Measurements from ENCODE around the gene WIPI1.
"Not testable (repeated sequence)": the region's sequence is repeated elsewhere in the genome, so short reads cannot be mapped to it uniquely, and the experiment has no call there.

WIPI1 gene, protein sequence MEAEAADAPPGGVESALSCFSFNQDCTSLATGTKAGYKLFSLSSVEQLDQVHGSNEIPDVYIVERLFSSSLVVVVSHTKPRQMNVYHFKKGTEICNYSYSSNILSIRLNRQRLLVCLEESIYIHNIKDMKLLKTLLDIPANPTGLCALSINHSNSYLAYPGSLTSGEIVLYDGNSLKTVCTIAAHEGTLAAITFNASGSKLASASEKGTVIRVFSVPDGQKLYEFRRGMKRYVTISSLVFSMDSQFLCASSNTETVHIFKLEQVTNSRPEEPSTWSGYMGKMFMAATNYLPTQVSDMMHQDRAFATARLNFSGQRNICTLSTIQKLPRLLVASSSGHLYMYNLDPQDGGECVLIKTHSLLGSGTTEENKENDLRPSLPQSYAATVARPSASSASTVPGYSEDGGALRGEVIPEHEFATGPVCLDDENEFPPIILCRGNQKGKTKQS

DNA sequence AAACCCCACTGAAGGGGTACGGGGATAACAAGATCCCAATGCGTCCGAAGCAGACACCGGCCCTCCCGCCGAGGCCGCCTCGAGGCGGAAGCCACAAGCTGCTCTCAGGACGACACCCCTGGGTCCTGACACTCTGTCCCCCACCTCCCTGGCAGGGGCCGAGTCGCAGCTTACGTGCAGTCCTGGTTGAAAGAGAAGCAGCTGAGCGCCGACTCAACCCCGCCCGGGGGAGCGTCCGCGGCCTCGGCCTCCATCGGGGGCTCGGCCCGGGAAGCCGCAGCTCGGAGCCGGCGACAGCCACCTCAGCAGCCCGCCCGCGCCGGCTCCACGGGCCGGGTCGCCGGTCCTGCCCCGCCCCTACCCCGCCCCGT, at the start of gene WIPI1:
WIPI1 (minus strand) TSS at position 329 of the 371 bp plus-strand sequence; CDS start at position 254, 75 bp downstream.
- DNase-seq: peak in 1 of 2 experiments; percentile 68

DNA sequence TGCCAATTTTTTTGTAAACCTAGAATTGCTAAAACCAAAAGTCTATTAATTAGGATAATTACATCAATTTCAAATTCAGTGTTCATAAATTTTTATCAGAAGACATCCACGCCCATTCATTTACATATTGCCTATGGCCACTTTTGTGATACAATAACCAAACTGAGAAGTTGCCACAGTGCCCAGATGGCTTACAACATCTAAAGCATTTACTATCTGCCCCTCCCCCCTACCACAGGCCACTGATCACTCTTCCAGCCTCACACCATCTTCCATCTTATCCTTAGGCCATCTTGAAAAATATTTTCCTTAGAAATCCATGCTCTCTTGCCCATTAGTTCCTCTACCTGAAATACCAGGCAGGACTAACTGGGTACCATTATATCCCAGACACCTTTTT, 48.7 kb upstream of the WIPI1 start:
- no peak for DNase-seq

DNA sequence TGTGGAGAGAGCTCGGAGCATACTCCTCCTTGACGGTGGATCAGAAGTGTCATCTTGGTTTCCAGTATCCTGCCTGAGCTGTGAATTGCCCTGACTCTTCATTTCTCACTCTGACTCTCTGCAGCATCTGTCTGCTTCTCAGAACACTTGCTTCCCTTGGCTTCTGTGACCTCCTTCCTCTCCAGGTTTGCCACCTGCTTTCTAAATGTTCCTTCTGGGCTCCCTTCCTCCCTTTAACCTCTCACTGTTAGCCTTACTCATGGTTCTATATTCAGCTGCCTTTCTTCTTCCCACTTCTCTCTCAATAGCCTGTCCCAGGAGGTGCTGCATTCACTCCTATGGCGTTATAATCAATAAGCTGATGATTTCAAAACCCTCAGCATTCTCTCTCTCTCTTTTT, 43.8 kb upstream of the WIPI1 start:
- DNase-seq: no peak

DNA sequence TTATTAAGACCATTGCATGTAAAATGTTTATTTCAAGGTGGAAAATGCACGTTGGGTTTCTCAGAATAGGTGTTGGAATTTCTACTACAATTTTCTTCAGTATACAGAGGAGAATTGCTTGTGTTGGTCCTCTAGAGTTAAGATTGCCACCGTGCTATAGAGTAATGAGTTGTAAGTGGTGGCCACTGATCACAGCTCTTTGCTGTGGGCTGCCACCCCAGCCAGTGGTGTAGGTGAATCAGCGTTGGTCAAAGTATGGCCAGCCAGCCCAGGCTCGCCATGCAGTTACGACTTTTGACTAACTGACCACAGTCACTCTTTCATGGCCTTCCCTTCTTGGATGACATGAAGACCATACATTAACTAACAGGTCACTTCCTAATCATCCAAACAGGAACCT, 42.3 kb upstream of the WIPI1 start:
- no peak for DNase-seq

DNA sequence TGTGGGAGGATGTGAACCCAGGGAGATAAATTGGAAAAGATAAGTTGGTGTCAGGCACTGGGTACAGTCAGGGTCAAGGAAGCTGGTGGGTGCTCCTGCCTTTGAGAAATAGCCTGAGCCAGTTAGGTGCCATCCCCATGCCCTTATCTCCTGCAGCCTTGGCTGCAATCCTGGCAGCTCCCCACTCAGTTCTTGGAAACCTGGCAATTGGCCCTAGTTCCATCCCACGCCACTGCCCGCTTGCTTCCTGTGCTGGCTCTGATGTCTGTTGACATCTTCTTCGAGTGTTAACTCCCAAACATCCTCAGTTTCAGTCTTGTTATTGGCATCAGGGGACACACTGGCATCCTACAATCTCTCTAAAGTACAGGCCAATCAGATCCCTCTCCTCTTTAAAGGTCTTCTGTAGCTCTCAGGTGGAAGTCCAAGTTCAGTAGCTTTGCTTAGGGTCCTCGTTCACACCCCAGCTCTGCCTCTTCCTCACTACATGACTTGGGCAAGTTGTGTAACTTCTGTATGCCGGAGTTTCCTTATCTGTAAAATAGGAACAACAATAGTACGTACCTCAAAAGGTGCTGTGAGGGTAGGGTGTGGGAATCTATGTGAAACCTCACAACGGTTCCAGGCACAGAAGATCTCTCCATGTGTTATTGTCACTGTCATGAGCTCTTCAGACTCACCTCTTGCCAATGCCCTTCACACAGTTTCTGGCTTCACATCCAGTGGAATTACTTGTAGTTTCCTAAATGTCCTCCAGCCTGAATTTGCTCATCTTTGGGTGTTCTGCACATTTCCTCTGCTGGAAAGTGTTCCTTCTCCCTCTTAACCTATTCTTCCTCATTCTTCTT, 41.4 kb upstream of the WIPI1 start:
- no peak for DNase-seq

DNA sequence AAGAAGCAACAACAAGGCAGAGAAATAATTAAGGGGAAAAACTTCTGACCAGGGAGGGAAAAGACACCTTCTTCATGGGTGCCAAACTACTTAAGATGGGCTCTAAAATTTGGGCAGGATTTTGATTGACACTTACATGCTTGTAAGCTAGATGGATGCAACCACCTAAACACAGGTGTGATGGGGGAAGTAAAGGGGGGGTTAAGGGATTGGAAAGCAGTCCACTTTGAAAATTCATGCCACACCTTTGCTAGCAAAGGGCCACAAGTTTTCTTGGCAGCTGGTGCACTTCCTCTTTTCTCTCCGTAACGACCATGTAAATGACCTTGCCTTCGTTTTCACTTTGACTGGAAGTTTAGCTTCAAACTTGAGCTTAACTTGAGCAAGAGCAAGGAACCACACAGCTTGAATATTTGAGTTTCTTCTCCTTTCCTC, 40.6 kb upstream of the WIPI1 start:
- no peak for DNase-seq

DNA sequence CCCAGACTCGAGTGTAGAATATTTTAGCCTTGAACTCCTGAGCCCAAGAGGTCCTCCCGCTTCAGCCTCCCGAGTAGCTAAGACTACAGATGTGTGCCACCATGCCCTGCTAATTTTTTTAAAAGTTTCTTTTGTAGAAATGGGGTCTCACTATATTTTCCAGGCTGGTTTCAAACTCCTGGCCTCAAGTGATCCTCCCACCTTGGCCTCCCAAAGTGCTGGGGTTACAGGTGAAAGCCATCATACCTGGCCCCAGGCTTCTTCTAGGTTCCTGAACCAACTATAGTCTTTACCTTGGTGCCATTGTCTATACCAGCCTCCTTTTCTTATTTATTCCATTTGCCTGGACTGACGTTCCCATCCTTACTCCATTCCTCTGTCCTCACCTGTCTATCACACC, 37.8 kb upstream of the WIPI1 start:
- DNase-seq: no peak

DNA sequence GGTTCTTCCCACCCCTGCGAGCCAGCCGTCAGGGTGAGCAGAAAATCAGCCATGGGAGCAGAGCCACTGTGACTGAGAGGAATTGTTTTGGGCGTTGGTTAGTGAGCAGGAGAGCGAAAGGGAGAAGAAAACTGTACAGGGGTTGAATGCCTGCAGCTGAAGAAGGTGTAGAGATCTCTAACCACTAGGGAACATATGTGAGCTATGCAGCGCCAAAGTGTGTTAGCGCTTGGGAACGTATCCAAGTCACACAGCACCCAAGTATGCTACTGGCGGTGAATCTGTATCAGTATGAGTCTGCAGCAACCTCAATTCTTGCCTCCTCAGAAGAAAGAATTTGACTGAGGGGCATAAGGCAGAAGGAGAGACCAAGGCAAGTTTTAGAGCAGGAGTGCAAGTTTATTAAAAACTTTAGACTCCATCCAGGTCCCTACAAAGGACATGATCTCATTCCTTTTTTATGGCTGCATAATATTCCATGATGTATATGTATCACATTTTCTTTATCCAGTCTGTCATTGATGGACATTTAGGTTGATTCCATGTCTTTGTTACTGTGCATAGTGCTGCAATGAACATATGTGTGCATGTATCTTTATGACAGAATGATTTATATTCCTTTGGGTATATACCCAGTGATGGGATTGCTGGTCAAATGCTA, 35.2 kb upstream of the WIPI1 start:
- DNase-seq: not testable (repeated sequence)

DNA sequence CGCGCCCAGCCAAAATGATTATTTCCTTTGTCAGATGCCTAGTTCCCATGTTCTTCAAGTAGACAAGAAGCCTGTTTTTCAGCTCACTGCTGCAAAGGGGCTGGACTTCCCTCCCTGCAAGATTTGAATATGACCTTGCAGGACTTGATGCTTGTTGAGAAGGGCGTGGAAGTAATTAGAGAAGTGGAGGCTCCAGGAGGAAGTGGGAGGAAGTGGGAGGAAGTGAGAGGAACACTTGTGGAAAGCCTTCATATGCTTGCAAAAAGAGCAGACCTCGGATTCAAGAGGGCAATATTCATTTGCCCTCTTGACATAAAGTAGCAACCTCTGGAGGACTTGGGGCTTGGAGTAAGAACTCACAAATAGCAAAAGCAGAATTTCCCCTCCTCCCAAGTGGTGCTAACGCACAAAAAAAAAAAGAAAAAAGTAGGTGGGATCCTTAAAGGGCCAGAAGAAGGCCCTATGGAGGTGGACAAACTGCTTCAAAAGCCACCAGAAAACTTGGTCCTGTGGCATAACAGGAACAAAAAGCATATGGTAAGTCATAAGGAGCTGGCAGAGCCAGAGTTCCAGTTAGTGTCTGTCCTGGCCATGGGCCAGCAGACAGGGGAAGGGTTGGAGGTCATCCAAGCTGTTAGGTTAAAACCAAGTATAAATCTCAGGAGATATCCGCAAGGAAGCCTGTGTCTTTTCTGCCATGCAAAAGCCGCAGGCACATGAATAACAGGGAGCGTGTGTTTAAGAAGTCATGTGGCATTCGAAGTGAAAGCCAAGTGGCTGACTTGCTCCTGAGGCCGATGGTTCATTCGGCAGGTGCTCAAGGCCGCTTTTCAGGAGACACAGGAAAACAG, 34.3 kb upstream of the WIPI1 start:
- no peak for DNase-seq

DNA sequence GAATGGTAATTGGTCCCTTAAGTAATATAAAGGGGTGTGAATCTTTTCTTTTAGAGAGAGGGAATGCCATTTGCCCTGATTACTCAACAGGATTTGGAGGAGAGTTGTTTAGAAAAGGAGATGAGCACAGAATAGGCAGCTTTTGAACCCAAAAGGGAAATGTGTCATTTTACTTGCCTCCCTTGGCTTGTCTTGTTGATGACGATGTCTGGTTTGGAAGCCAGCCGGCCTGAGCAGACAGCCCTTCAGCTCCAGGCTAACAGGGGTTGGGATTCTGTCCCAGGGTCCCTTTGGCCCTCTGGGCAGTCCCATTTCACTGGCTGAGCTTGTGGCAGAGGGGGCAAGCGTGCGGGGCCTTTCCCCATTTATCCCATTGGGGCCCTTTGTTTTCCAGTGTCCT, 32.6 kb upstream of the WIPI1 start:
- DNase-seq: no peak

DNA sequence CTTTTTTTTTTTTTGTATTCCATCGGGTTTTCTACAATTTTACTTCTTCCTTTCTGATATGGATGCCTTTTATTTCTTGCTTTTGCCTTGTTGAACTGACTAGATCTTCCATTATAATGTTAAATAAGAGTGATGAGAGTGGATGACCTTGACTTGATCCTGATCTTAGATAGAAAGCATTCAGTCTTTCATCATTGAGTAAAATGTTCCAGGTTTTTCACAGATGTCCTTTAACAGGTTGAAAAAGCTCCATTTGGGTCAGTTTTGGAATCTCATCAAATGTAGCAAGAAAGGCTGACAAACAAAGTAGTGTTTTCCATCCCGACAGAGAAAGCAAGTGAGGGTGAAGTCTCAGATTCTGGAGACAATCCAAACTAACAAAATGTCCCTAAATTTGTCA, 27.2 kb upstream of the WIPI1 start:
- DNase-seq: no peak

DNA sequence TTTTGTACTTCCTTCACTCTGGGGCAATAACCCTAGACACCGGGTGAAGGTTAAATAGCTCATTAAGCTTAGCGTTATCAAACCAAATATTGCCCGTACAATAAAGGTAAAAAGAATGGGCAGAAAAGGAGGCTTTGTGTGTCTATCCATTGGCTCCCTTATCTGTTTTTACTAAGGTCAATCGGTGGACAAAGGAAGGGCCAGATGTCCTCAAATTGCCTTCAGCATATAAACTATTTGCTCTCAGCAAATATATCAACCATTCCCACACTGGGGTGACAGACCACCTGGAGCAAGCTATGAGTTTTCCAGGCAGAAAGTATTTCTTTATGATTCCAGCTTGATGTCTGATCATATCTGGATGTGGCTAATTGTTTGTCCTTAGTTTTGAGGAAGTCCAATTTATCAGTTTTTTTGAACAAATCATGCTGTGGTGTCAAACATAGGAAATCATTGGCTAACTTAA, 25.3 kb upstream of the WIPI1 start:
- no peak for DNase-seq

DNA sequence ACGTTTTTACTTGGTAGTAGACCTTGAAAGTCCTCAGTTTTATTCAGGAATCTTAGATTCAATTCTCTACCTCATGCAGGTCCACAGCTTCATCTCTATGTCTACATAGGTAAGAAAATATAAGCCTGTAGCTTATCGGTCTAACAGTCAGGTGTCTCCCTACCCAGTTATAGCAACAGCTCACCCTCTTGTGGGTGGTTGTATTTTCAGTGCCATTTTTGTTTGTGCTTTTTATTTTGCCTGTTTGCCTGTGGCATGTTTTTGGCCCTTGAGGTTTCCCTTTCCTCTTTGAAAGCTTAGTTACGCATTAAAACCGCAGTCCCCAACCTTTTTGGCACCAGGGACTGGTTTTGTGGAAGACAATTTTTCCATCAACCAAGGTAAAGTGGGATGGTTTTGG, 23.6 kb upstream of the WIPI1 start:
- DNase-seq: no peak

DNA sequence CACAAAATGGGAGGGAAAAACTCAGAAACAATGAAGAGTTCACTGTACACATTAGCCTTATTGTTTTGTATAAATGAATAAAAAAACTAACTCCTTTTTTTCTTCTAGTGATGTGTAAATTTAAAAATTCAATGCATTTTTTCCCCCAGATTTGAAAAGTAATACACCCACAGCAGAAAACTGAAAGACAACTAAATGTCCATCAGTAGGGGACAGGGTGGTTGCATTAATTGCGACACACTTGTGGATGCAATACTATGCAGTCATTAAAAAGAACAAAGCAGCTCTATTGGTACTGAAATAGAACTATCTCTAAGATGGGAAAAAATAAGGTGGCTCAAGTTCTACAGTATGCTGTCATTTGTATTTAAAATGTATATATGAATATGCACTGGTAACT, 13.7 kb upstream of the WIPI1 start:
- DNase-seq: no peak

DNA sequence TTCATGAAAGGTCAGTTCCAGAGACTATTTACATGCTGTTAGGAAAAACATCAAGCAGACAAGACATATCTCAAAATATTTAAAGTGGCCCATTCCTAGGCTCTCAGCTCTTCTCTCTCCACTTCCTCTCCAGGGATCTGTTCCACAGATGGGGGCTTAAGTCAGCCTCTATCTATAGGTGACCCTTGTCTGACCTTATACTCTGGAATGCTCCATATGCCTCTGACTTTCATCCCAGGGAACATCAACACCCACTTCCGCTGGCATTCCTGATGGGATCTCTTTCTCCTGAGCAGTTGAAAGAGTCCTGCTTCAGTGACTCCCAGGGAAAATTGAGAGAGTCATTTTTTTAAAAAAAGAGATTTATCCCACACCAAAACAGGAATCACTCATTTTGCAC, 11.5 kb upstream of the WIPI1 start:
- DNase-seq: no peak

DNA sequence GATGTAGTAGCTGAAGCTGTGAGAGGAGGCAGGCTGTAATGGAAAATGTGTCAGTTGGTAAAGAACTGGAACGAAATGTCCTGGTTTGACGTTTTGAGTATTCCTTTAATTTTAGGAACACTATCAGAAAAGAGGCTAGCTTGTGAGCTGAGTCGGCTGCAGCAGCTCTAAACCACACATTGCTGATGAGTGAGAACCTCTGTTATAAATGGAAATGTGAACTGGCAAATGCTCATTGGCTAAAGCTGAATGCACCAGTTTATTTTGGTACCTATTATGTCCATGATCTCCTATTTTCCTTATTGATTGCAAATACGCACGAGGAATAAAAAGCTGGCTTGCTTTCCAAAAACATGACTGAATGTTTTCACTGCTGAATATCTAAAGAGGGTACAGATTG, 11.0 kb upstream of the WIPI1 start:
- DNase-seq: no peak

DNA sequence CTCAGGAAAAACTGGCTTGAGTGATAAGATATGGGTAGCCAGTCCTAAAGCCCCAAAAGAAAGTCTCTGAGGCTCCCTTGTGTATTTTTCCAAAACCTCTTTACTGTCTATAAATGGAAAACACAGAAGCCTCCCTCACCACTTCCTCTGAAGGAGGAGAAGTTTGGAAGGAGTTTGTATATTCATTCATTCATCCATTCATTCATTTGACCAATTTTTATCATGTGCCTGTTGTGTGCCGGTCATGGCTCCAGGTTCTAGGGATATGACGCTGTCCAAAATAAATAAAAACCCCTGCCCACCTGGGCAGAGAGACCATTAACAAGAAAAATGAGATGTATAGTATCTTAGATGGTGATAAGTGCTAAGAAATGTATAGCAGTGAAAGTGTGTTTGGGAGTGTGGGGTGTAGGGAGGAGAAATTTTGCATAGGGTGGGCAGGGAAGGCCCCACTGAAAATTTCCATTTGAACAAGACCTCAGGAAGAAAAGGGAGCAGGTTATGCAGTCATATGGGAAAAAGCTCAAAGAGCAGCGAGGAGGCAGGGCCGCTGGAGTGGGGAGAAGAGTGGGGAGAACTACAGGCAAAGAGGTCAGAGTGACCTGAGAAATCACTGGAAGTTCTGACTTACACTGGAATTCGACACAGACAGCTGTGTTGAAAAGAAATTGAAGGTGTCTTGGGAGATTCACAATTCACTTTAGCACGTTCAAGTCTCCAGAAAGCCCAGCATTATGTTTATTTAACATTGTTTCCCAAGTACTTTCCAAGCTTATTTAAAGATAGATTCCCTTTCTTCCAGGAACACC, 6.1 kb upstream of the WIPI1 start:
- DNase-seq: no peak

DNA sequence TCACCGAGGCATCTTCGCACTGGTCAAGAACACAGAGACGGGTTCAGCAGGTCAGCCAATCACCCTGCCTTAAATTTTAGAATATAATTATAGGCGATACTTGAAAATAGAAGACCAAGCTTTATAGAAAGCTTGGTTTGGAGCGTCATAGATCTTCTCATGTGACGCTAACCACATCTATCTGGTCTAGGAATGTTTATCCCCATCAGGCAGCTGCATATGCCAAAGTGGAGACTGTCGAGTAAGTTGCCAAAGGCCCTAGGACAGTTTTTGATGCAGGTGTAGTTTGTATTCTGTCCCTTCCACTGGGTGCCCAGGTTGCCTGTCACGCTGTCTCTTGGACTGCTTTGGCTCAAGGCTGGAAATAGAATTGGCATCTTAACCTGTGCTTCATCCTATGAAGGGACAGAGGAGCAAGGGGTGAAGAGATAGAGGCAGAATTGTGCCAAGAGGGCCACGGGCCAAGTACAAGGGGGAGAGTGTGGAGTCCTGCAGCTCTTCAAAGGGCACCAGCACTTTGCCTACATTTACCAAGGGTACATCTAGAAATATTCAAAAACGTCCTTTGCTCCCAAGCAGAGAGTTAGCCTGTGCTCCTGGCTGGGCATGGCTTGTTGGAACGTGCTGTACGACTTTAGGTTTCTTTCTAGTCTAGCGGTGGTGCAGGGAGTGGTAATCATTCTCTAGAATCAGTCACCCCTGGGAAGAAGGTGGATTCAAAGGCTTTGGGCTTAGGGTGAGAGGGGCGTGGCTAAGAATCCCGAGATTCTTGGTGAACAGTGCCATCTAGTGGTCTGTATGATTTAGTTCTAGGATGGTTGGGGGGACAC, 5.3 kb upstream of the WIPI1 start:
- peak; percentile 77 to 90 for DNase-seq

DNA sequence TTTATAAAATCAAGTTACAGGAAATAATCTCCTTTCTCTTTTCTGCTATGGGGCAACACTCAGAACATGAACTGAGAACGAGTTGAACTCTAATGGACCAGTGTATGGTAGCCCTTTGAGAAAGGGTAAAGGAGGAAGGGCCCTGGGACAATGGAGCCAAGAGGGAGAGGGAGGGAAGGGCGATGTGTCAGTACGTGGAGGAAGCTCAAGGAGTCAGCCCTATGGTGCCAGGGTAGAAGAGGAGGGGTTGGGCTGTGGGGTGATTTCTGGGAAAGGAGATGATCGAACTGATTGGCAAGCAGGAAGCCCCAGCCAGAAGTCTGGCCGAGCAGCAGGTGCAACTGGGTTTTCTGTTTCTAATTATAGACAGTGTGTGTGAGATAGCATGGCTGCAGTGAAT, 4.3 kb upstream of the WIPI1 start:
- DNase-seq: no peak

DNA sequence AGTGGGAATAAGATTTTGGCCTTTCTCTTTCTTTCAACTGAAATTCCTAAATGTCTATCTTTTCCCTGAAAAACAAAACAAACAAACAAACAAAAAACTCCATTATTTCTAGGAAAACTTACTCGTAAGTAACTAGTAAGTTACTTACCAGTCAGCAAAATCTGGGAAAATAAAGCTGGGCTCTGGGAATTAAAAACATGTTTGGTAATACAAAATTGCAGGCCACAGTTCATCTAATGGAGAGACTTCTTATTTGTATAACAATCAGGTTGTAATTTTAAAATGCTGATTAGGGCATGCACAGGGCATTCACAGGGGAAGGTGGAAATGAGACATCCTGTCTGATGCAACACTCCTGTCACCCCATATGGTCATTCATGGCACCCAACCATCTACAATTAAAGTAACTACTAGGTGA, 3.8 kb upstream of the WIPI1 start:
- DNase-seq: peak in 1 of 2 experiments; percentile 47

DNA sequence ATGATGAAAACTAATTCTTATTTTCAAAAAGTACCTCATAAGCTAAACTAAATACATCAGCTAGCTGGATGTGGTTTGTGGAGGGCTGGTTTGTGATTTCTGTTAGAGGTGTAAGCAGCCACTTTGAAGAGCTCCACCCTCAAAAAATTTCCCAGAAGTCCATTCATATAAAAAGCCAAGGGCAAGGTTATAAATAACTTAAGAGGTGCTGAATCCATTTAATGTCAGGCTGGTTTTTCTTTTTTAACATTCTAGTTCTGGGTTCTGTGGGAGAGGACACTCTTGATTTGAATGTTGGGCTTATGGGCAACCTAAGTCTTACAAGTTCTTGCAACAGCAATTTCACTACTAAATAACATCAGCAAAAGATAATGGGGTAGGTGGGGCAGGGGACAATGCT, 3.4 kb upstream of the WIPI1 start:
- peak in 1 of 2 experiments; percentile 50 for DNase-seq
